Left lung (tissue), 10 donors: ENCODE measurements around the gene NR2E3. TPM values are rescaled to one million over a fixed set of nuclear protein-coding genes. Genes with fewer than 3 reads are reported as not detected.

Source experiments
- ATAC-seq: fragments of 200-7000 bp; cut with Tn5 transposase; one replicate; pipeline ENCODE4 v1.9.1; 2020; ENCODE audit warnings: moderate library complexity
- DNase-seq, 4 donors: peaks; one replicate each; pipeline ENCODE4 v3.0.0-alpha.2; 2013 to 2020
- H3K27ac ChIP-seq, 2 donors: fragments of 200-600 bp; sonication (generic) in 1 of 2; one replicate each; pipeline versions ENCODE4 v1.5.0 to v1.8.0; 2020 to 2021
- H3K27me3 ChIP-seq, 2 donors: fragments of 200-600 bp; sonication (generic) in 1 of 2; one replicate each; pipeline versions ENCODE4 v1.5.0 to v1.8.0; 2020 to 2021
- H3K36me3 ChIP-seq, 2 donors: fragments of 200-600 bp; sonication (generic) in 1 of 2; one replicate each; pipeline versions ENCODE4 v1.5.0 to v1.8.0; 2020 to 2021
- H3K4me1 ChIP-seq, 2 donors: fragments of 200-600 bp; one replicate each; pipeline ENCODE4 v1.8.0; 2021
- H3K4me3 ChIP-seq, 2 donors: fragments of 200-600 bp; sonication (generic) in 1 of 2; one replicate each; pipeline versions ENCODE4 v1.5.0 to v1.8.0; 2020 to 2021; ENCODE audit warnings: mild to moderate bottlenecking in 1 of 2
- H3K9me3 ChIP-seq, 2 donors: fragments of 200-600 bp; sonication (generic) in 1 of 2; one replicate each; pipeline versions ENCODE4 v1.5.0 to v1.8.0; 2020 to 2021
- CTCF ChIP-seq, 2 donors: fragments of 200-600 bp; sonication (generic) in 1 of 2; IDR thresholded peaks; one replicate each; pipeline versions ENCODE4 v1.5.0 to v1.8.0; 2021; ENCODE audit warnings: antibody characterized with exemption in 2 of 2
- intact Hi-C, 2 donors: fragments of 100-400 bp; cut with DNase I; formaldehyde crosslinking; loops; one replicate each; pipeline versions ENCODE4 v1.11.2 to v1.14.2; 2022
- polyA plus RNA-seq, 6 donors: library from polyadenylated mRNA; unstranded; fragments of 120-200 nt; gene quantifications; one replicate each; pipeline ENCODE4 v1.2.1, GENCODE V29; 2013; ENCODE audit not compliant: insufficient read length in 6 of 6
- total RNA-seq, 2 donors: library from RNA; stranded (reverse); fragmentation: NEBNext Ultra II Directional; extraction: Animal tissue kit (Norgen Biotek cat#: 25700); gene quantifications; one replicate each; pipeline ENCODE4 v1.2.1, GENCODE V29; 2021
- donor health status: DM: no; HTN: yes; CAD: no.
- donor health status: DM: no; HTN: no; CAD: no.

NR2E3 gene
- total and polyA plus RNA-seq, 8 donors = 0.41 to 1.1 (median 0.70) TPM

GRCh38 chr15:71813723-71814470 is 3.5 kb downstream of the NR2E3 start:
- Histone ChIP-seq H3K4me1 (no peaks in the 10 kb centered on the region), H3K27me3 (no peaks in the 10 kb centered on the region), H3K4me3 (no peak overlapping the region), H3K36me3 (no peaks in the 10 kb centered on the region), H3K9me3 (peaks cover 0 to 2% of the 10 kb centered on the region in 2 donors), H3K27ac (no peak overlapping the region)
- no peak for DNase-seq
- no peak for ATAC-seq
- intact Hi-C loops = no loop called here
- TF ChIP-seq CTCF (IDR thresholded peaks at IDR 0.05) = no peak

- DNase-seq (no peak), ATAC-seq (no peak)
- no peak overlapping the region for H3K4me3 ChIP-seq
- no peak overlapping the region for H3K27ac ChIP-seq
- TF ChIP-seq CTCF (IDR thresholded peaks at IDR 0.05) = no peak
- H3K9me3 ChIP-seq = peaks cover 0 to 16% of the 10 kb centered on the region in 2 donors
- H3K27me3 ChIP-seq = no peaks in the 10 kb centered on the region
- intact Hi-C loops = no loop called here
- H3K4me1 ChIP-seq = no peaks in the 10 kb centered on the region
- no peaks in the 10 kb centered on the region for H3K36me3 ChIP-seq
These were observed 4.9 kb downstream of the NR2E3 start for GRCh38 chr15:71815301-71815700.

- Histone ChIP-seq H3K4me3 (no peak overlapping the region), H3K36me3 (peaks cover 0 to 8% of the 10 kb centered on the region in 2 donors), H3K27ac (no peak overlapping the region), H3K27me3 (no peaks in the 10 kb centered on the region), H3K4me1 (no peaks in the 10 kb centered on the region), H3K9me3 (peaks cover 0 to 36% of the 10 kb centered on the region in 2 donors)
- ATAC-seq = no peak
- intact Hi-C loops = no loop called here
- no peak for DNase-seq
- no peak for TF ChIP-seq CTCF (IDR thresholded peaks at IDR 0.05)
These were observed 7.0 kb downstream of the NR2E3 start for GRCh38 chr15:71817351-71817750.

GRCh38 chr15:71820127-71820526 is 9.8 kb downstream of the NR2E3 start:
- no peak overlapping the region for H3K27ac ChIP-seq
- no peak for ATAC-seq
- intact Hi-C loops = no loop called here
- H3K4me1 ChIP-seq = no peaks in the 10 kb centered on the region
- no peaks in the 10 kb centered on the region for H3K27me3 ChIP-seq
- peaks cover 0 to 25% of the 10 kb centered on the region in 2 donors for H3K36me3 ChIP-seq
- no peak for TF ChIP-seq CTCF (IDR thresholded peaks at IDR 0.05)
- peaks cover 0 to 56% of the 10 kb centered on the region in 2 donors for H3K9me3 ChIP-seq
- no peak for DNase-seq
- H3K4me3 ChIP-seq = no peak overlapping the region

- no peak for TF ChIP-seq CTCF (IDR thresholded peaks at IDR 0.05)
- no peak overlapping the region for H3K4me3 ChIP-seq
- no peaks in the 10 kb centered on the region for H3K27me3 ChIP-seq
- peaks cover 0 to 56% of the 10 kb centered on the region in 2 donors for H3K9me3 ChIP-seq
- ATAC-seq = no peak
- H3K27ac ChIP-seq = no peak overlapping the region
- no peaks in the 10 kb centered on the region for H3K4me1 ChIP-seq
- intact Hi-C loops = no loop called here
- peaks cover 0 to 37% of the 10 kb centered on the region in 2 donors for H3K36me3 ChIP-seq
- no peak for DNase-seq
These were observed 11.3 kb downstream of the NR2E3 start for GRCh38 chr15:71821547-71822129.
